Natural killer cell treated with Interleukin-12 subunit alpha and Interleukin-12 subunit beta and Interleukin-15 and Interleukin-18, amount 100 ng/mL, for 72 hours (primary cell): ENCODE measurements around the gene GPA33. TPM values are rescaled to one million over a fixed set of nuclear protein-coding genes. Genes with fewer than 3 reads are reported as not detected.
"Not testable (repeated sequence)": the region's sequence is repeated elsewhere in the genome, so short reads cannot be mapped to it uniquely, and the experiment has no call there.

Experiments used
- ATAC-seq, 2 donors: fragments of 150-1000 bp; cut with Tn5 transposase in 1 of 2; sonication (Bioruptor Pico), chemical (Tn5 transposase) in 1 of 2; 2 replicates each; pipeline ENCODE4 v1.10.0; 2021
- DNase-seq: peaks from one replicate; pipeline ENCODE4 v3.0.0; 2022; ENCODE audit warnings: low spot score
- H3K27ac Mint-ChIP-seq, 2 donors: 1 replicate in 1 of 2; 2 replicates in 1 of 2; pipeline ENCODE4 v1.8.0; 2022; ENCODE audit warnings: mixed read lengths in 2 of 2, mild to moderate bottlenecking in 1 of 2, moderate library complexity in 1 of 2
- H3K27me3 Mint-ChIP-seq, 2 donors: 1 replicate in 1 of 2; 2 replicates in 1 of 2; pipeline ENCODE4 v1.8.0; 2022; ENCODE audit warnings: mixed read lengths in 2 of 2
- H3K36me3 Mint-ChIP-seq: one replicate; pipeline ENCODE4 v1.8.0; 2022; ENCODE audit warnings: mixed read lengths
- H3K4me1 Mint-ChIP-seq, 2 donors: 1 replicate in 1 of 2; 2 replicates in 1 of 2; pipeline ENCODE4 v1.8.0; 2022; ENCODE audit warnings: low read depth in 2 of 2, mixed read lengths in 2 of 2, mild to moderate bottlenecking in 1 of 2
- H3K4me3 Mint-ChIP-seq: one replicate; pipeline ENCODE4 v1.8.0; 2022; ENCODE audit warnings: mixed read lengths
- H3K9me3 Mint-ChIP-seq: 2 replicates; pipeline ENCODE4 v1.8.0; 2022; ENCODE audit warnings: mixed read lengths
- total RNA-seq, 2 donors: library from RNA; stranded (reverse); gene quantifications; one replicate each; pipeline ENCODE4 v1.2.3, GENCODE V29; 2022

The GPA33 gene
- total RNA-seq, 2 donors from 2014 or later: not detected

DNA sequence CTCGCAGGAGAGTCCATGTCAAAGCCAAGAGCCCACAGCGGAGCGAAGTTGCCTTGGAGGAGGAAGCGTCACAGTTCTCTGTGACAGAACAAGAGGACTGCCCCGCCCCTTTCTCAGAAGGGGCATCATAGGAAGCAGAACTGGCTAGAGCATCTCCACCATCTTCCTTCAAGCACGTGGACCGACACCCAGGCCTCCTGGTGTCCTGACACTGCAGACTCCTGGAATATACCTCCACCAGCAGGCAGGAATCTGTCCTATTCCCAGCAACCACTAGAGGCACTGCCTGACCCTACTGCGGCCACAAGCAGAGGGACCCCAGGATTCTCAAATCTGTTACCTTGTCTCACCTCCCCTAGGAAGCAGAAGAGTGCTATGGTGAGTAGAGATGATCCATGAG, 37.8 kb downstream of the GPA33 start:
- H3K27me3 Mint-ChIP-seq: no peaks in the 10 kb centered on the region
- H3K36me3 Mint-ChIP-seq: no peaks in the 10 kb centered on the region
- H3K4me3 Mint-ChIP-seq: no peak overlapping the region
- peaks cover 0 to 14% of the 10 kb centered on the region in 2 donors for H3K4me1 Mint-ChIP-seq
- H3K27ac Mint-ChIP-seq: no peak overlapping the region
- no peak for DNase-seq
- no peaks in the 10 kb centered on the region for H3K9me3 Mint-ChIP-seq
- no peak for ATAC-seq

DNA sequence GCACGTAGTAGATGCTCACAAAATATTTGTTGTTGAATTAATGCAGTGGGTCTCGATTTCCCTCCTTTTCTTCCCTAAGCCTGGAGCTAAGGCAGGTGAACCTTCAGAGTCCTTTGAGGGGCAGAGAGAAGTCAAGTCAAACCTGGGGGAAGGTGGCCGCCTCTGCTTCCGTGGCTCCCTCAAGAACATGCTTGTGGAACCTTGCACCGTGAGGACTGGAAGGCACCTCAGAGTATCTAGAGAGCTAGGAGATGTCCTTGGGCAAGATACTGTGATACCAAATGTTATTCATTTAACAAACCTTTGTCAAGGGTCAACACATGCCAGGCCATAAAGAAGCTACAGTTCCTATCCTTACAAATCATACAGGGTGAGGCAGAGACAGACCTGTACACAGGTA, 38.3 kb downstream of the GPA33 start:
- H3K27me3 Mint-ChIP-seq: no peaks in the 10 kb centered on the region
- DNase-seq (no peak), ATAC-seq (no peak)
- H3K9me3 Mint-ChIP-seq: no peaks in the 10 kb centered on the region
- no peak overlapping the region for H3K4me3 Mint-ChIP-seq
- peaks cover 0 to 14% of the 10 kb centered on the region in 2 donors for H3K4me1 Mint-ChIP-seq
- H3K27ac Mint-ChIP-seq: no peak overlapping the region
- H3K36me3 Mint-ChIP-seq: no peaks in the 10 kb centered on the region

DNA sequence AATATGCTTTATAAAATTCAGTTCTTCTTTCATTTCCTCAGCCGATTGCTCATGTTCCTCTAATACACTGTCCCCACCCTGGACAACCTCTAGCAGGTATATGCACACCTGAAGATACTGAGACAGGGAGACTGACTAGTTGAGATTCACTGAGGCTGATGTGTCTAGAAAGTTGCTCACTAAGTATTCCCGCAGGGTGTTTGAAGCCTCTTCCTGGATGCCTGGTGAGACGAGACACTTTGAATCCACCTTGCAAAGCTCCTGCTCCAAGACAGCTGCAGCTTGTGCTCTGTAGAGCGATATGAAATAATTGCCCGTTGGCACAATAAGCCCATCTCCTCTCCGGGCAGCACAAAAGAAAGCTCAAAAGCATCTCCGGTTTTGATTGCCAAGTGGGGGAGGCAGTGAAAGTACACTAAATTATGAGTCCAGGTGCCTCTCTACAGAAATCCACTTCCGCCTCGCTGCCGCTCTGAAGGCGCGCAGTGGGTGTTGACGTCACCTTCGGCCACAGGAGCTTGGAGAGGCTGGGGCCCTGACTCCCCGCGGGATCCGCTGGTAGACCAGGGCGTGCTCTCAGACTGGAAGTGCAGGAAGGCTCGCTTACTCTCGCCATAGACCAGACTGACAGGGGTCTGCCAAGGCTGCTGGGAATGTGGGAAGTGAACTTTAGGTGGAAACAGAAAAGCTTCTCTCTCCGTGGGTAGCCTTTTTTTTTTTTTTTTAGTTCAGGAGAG, 46.3 kb downstream of the GPA33 start:
- Mint-ChIP-seq H3K27me3 (peaks cover 16% of the 10 kb centered on the region in 2 donors), H3K27ac (peak overlapping the region in 1 of 2 donors; percentile 20), H3K36me3 (no peaks in the 10 kb centered on the region), H3K4me3 (peak overlapping the region; percentile 75), H3K9me3 (no peaks in the 10 kb centered on the region), H3K4me1 (peaks cover 7 to 13% of the 10 kb centered on the region in 2 donors)
- DNase-seq (peak; percentile 73), ATAC-seq (peak; percentile 89 to 94)

DNA sequence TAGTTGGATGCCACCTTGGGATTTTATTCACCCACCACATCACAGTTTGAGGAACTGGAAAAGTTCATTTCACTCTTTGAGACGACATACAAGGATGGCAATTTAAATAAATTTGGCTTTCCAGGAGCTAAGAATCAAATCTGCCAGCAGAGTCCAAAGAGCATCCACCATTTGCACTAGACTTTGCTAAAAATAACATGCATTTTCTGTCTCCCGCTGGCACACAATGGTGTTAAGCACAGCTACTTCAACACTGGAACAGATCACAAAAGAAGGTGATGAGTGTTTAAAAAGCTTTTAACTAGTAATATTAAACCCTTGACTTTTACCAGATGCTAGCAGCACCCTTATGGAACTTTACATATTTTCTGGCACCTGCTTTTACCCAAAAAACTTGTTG, 56.5 kb downstream of the GPA33 start:
- Mint-ChIP-seq H3K36me3 (no peaks in the 10 kb centered on the region), H3K27me3 (peaks cover 8 to 14% of the 10 kb centered on the region in 2 donors), H3K27ac (no peak overlapping the region), H3K4me3 (no peak overlapping the region), H3K4me1 (no peaks in the 10 kb centered on the region), H3K9me3 (no peaks in the 10 kb centered on the region)
- no peak for ATAC-seq
- no peak for DNase-seq

DNA sequence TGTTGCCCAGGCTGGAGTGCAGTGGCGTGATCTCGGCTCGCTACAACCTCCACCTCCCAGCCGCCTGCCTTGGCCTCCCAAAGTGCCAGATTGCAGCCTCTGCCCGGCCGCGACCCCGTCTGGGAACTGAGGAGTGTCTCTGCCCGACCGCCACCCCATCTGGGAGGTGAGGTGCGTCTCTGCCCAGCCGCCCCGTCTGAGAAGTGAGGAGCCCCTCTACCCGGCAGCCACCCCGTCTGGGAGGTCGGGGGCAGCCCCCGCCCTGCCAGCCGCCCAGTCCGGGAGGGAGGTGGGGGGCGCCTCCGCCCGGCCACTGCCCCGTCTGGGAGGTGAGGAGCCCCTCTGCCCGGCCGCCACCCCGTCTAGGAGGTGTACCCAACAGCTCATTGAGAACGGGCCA, 60.6 kb downstream of the GPA33 start:
- DNase-seq, ATAC-seq, H3K4me1 Mint-ChIP-seq, H3K9me3 Mint-ChIP-seq, H3K4me3 Mint-ChIP-seq, H3K36me3 Mint-ChIP-seq, H3K27ac Mint-ChIP-seq: not testable (repeated sequence)
- H3K27me3 Mint-ChIP-seq: peaks cover 36 to 45% of the 10 kb centered on the region in 2 donors

DNA sequence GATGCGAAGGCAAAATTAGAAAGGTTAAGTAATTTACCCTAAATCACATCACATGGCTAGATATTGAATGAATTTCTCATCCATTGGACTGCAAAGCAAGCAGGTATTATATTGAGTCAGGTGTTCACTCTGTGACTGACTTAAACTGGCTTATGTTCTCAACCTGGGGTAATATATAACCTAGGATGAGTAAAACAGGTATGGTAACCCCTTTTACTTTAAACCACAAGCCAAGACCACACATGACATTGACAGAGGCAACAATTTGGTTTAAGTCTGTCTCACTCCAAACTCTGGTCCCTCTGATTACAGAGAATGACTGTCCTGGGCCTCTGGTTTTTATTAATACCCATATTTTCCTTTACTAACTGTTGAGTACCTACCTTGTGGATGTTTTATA, 67.8 kb downstream of the GPA33 start:
- Mint-ChIP-seq H3K27ac (no peak overlapping the region), H3K9me3 (no peaks in the 10 kb centered on the region), H3K4me3 (no peak overlapping the region), H3K4me1 (no peaks in the 10 kb centered on the region), H3K36me3 (peaks cover 4% of the 10 kb centered on the region), H3K27me3 (peaks cover 28 to 39% of the 10 kb centered on the region in 2 donors)
- ATAC-seq (no peak), DNase-seq (no peak)

DNA sequence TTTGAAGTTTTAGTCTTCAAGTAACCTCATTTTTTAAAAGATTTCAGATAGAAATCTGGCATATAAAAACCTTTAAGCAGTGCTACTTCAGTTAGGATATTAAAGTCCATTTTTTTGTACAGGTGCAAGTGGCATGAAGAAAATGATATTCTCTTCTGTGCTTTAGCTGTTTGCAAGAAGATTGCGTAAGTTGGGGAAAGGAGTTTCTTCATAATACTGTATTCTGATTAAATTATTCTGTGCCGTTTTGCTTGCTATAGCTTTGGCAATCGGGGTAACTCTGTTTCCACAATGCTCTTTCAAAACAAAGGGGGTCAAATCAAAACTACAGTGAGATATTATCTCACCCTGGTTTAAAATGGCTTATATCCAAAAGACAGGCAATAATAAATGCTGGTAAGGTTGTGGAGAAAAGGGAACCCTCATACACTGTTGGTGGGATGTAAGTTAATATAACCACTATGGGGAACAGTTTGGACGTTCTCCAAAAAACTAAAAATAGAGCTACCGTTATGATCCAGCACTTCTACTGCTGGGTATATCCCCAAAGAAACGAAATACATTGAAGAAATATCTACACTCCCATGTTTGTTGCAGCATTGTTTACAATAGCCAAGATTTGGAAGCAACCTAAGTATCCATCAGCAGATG, 74.0 kb downstream of the GPA33 start:
- DNase-seq (no peak), ATAC-seq (no peak)
- H3K9me3 Mint-ChIP-seq: no peaks in the 10 kb centered on the region
- no peaks in the 10 kb centered on the region for H3K4me1 Mint-ChIP-seq
- no peak overlapping the region for H3K27ac Mint-ChIP-seq
- H3K27me3 Mint-ChIP-seq: peaks cover 22 to 42% of the 10 kb centered on the region in 2 donors
- no peak overlapping the region for H3K4me3 Mint-ChIP-seq
- H3K36me3 Mint-ChIP-seq: no peaks in the 10 kb centered on the region

DNA sequence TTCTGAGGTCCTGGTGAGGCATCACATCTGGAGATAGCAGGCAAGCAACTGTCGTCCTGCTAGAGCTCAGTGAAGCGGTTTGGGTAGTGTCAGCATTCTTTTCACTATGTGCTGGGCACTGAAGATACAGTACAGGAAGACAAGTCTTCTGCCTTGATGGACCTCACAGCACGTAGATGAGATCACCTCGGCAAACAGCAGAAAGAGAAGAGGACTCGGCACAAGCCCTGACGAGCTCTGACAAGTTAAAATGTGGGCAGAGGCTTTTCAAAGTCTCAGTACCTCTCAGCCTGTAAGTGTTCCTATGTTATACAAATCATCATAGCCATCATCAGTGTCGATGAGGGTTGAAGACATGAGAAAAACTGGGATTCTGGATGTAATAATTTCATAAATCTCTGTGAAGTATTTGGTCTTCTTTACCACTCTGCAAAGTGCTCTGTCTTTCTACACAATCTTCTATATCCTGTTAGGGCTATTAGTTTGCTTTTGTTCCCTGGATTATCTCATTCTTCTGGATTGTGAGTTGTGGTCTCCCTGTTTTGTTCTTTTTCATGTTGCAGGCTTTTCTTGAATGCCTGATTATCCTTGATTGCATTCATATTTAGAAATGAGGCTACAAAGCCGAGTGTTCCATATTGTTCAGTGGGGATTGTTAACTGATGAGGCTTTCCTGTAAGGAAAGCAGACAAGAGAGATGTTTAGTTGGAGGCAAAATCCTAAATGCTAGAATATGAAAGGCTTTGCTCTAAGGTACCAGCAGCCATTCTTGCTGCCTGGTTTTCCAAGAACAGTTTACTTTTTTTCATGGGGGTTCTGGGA, 76.9 kb downstream of the GPA33 start:
- no peak for ATAC-seq
- Mint-ChIP-seq H3K27me3 (peaks cover 32 to 51% of the 10 kb centered on the region in 2 donors), H3K9me3 (no peaks in the 10 kb centered on the region)

DNA sequence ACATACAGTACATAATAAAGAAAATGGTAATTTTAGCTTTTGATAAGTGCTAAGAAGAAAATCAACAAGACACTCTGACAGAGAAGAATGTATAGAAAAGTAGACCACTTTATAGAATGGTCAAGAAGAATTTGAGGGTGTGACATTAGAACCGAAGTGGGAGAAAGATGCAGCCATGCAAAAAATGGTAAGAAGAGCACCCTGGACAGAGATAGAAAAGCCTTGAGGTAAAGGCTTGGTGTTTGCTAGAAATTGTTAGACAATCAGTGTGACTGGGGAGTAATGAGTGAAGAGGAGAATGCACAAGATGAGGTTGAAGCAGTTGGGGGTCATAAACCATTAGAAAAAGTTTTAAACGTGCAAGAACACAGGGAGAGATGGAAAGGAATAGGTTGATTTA, 77.6 kb downstream of the GPA33 start:
- Mint-ChIP-seq H3K27ac (no peak overlapping the region), H3K27me3 (peaks cover 32 to 54% of the 10 kb centered on the region in 2 donors), H3K4me3 (no peak overlapping the region), H3K36me3 (no peaks in the 10 kb centered on the region), H3K4me1 (no peaks in the 10 kb centered on the region), H3K9me3 (no peaks in the 10 kb centered on the region)
- no peak for ATAC-seq
- DNase-seq: no peak

More for the DNA sequence above, 76.9 kb downstream of the GPA33 start:
- no peak overlapping the region for H3K27ac Mint-ChIP-seq
- no peak overlapping the region for H3K4me3 Mint-ChIP-seq
- no peaks in the 10 kb centered on the region for H3K36me3 Mint-ChIP-seq
- no peak for DNase-seq
- H3K4me1 Mint-ChIP-seq: no peaks in the 10 kb centered on the region

DNA sequence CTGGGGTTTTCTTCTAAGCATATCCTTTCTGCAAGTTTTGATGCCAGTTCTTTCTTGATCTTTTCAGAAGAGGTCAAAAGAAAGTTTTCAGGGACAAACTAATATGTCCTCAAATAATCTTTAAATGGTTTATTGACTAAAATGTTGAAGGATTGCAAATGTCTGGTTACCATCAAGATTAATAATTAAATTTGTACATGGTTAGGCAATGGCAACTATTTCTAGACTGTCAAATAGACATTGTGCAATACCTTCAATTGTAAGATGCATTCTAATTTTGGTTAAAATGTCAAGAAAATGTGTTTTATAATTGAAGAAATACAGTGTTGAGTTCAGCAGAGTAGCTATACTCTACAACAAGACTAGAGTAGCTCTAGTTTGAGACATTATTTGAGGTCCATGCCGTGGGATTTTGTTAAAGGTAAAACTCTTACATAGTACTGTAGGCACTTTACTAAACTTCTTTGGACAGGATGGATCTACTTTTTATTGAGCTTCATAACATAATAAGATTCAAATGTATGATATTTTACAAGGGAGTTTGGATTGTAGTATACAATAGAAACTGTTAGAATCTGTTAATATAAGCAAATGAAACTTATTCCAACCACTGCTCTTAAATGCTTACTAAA, 78.5 kb downstream of the GPA33 start:
- Mint-ChIP-seq H3K9me3 (no peaks in the 10 kb centered on the region), H3K4me1 (no peaks in the 10 kb centered on the region), H3K27ac (no peak overlapping the region), H3K27me3 (peaks cover 34 to 54% of the 10 kb centered on the region in 2 donors), H3K36me3 (no peaks in the 10 kb centered on the region), H3K4me3 (no peak overlapping the region)
- ATAC-seq (no peak), DNase-seq (no peak)

DNA sequence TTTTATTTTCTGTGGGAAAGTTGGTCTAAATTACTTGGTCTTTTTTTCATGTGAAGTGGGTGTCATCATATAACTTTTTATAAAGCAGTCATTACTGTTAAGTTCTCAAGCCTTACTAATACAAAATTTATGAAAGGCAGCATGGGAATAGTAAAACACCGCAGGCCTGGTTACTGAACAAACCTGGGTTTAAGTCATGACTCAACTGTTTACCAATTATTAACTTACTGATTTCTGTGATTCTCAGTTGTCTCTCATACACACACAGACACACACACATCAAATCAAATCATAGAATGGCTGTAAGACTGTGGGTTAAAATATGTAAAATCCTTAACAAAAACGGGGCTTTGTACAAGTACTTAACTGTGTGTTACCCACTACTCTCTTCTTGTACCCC, 86.5 kb downstream of the GPA33 start:
- no peaks in the 10 kb centered on the region for H3K4me1 Mint-ChIP-seq

More for the DNA sequence above, 86.5 kb downstream of the GPA33 start:
- no peak for DNase-seq
- peaks cover 14 to 15% of the 10 kb centered on the region in 2 donors for H3K27me3 Mint-ChIP-seq
- no peaks in the 10 kb centered on the region for H3K36me3 Mint-ChIP-seq
- no peak overlapping the region for H3K4me3 Mint-ChIP-seq
- ATAC-seq: no peak
- H3K9me3 Mint-ChIP-seq: no peaks in the 10 kb centered on the region
- H3K27ac Mint-ChIP-seq: no peak overlapping the region
